Thoracic aorta (tissue), 2 donors: ENCODE data around the gene EHMT1. TPM values are rescaled to one million over a fixed set of nuclear protein-coding genes. Genes with fewer than 3 reads are reported as not detected.

Experiments used
- ATAC-seq: fragments of 150-250 bp; one replicate; pipeline ENCODE4 v1.8.0; 2017; ENCODE audit warnings: low read depth; ENCODE audit not compliant: insufficient number of reproducible peaks, low FRiP score
- DNase-seq: peaks from one replicate; pipeline ENCODE4 v3.0.0-alpha.2; 2020; ENCODE audit warnings: low spot score
- H3K27ac ChIP-seq, 2 donors: fragments of 200-600 bp; sonication (generic); 1 replicate in 1 of 2; 2 replicates in 1 of 2; pipeline ENCODE4 v1.5.1; 2016; ENCODE audit warnings: mild to moderate bottlenecking in 2 of 2, moderate library complexity in 2 of 2
- H3K27me3 ChIP-seq: fragments of 200-600 bp; sonication (generic); replicated peaks from 2 replicates; pipeline ENCODE4 v1.6.0; 2016; ENCODE audit warnings: mild to moderate bottlenecking; ENCODE audit not compliant: insufficient read depth
- H3K36me3 ChIP-seq: fragments of 200-600 bp; sonication (generic); one replicate; pipeline ENCODE4 v1.5.1; 2016
- H3K4me1 ChIP-seq, 2 donors: fragments of 200-600 bp; sonication (generic); 1 replicate in 1 of 2; 2 replicates in 1 of 2; pipeline versions ENCODE4 v1.5.1 to v1.6.0; 2016; ENCODE audit warnings: low read depth in 2 of 2, mild to moderate bottlenecking in 1 of 2; ENCODE audit not compliant: control insufficient read depth in 1 of 2
- H3K4me3 ChIP-seq: fragments of 200-600 bp; sonication (generic); 2 replicates; pipeline ENCODE4 v1.5.1; 2016; ENCODE audit warnings: mild to moderate bottlenecking
- H3K9me3 ChIP-seq: fragments of 200-600 bp; sonication (generic); 2 replicates; pipeline ENCODE4 v1.5.1; 2016
- total RNA-seq, 2 donors: library from RNA; depleted of rRNA; stranded (reverse); fragments of >200 nt; gene quantifications; one replicate each; pipeline versions ENCODE4 v1.1.0 to v1.2.3, GENCODE V29; 2016
- TF ChIP-seq, protein P1 (sequence below): fragments of 200-600 bp; sonication (generic); IDR thresholded peaks from one replicate; pipeline ENCODE4 v1.5.1; 2019; ENCODE audit warnings: antibody characterized with exemption

EHMT1 gene
- total RNA-seq, 2 donors from 2014 or later: 67.6 to 150 TPM

DNA sequence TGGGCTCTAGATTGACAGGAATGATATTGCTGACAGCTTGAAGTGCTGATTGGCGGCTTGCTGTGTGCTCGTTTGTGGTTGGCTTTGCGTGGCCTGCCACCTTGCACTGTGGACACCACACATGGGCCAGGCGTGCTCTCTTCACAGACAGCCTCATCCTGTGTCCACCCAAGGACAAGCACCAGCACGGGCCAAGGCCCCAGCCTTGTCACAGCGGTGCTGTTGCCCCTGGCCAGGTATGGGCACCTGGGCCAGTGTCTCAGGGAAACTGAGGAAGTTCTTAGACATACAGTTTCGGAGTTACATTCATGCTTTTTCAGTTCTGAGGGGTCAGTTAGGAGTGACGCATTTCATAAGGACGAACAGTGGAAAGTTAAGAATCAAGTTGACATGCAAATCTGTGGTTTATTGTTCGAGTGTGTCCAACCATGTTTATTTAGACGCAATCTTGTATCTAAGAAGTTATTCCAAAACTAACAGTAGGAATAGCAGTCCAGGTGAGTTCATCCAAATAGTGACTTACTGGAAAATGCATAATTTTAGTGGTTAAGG is 125.9 kb downstream of the EHMT1 start:
- H3K27ac ChIP-seq: no peak overlapping the region
- no peaks in the 10 kb centered on the region for H3K4me1 ChIP-seq
- ATAC-seq (no peak), DNase-seq (no peak)
- no peaks in the 10 kb centered on the region for H3K27me3 ChIP-seq
- TF ChIP-seq, protein P1, sequence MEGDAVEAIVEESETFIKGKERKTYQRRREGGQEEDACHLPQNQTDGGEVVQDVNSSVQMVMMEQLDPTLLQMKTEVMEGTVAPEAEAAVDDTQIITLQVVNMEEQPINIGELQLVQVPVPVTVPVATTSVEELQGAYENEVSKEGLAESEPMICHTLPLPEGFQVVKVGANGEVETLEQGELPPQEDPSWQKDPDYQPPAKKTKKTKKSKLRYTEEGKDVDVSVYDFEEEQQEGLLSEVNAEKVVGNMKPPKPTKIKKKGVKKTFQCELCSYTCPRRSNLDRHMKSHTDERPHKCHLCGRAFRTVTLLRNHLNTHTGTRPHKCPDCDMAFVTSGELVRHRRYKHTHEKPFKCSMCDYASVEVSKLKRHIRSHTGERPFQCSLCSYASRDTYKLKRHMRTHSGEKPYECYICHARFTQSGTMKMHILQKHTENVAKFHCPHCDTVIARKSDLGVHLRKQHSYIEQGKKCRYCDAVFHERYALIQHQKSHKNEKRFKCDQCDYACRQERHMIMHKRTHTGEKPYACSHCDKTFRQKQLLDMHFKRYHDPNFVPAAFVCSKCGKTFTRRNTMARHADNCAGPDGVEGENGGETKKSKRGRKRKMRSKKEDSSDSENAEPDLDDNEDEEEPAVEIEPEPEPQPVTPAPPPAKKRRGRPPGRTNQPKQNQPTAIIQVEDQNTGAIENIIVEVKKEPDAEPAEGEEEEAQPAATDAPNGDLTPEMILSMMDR: no peak
- H3K36me3 ChIP-seq: peaks cover 23% of the 10 kb centered on the region
- no peaks in the 10 kb centered on the region for H3K9me3 ChIP-seq
- H3K4me3 ChIP-seq: no peak overlapping the region

DNA sequence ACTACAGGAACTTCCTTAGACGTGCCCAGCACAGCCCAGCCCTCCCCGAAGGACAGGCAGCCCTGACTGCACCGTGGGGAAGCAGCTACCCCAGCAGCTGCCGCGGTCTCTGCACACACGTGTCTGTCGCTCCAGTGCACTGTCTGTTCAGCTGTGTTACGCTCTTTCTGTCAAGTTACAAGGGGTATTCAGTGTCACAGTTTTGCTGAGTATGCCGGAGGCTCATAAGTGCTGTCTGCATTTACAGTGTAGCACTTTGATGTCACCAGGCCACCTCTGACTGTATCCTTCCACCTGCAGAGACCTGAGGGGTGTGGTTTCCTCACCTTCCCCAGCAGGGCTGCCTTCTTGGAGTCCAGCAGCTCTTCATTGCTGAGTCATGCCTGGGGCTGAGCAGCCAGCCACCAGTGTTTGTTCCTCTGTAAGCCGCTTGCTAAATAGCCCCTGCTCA is 126.8 kb downstream of the EHMT1 start:
- H3K27me3 ChIP-seq: no peaks in the 10 kb centered on the region
- TF ChIP-seq, protein P1: no peak
- DNase-seq (no peak), ATAC-seq (no peak)
- H3K4me1 ChIP-seq: no peaks in the 10 kb centered on the region
- H3K36me3 ChIP-seq: peaks cover 23% of the 10 kb centered on the region
- no peaks in the 10 kb centered on the region for H3K9me3 ChIP-seq
- H3K4me3 ChIP-seq: no peak overlapping the region
- H3K27ac ChIP-seq: no peak overlapping the region

DNA sequence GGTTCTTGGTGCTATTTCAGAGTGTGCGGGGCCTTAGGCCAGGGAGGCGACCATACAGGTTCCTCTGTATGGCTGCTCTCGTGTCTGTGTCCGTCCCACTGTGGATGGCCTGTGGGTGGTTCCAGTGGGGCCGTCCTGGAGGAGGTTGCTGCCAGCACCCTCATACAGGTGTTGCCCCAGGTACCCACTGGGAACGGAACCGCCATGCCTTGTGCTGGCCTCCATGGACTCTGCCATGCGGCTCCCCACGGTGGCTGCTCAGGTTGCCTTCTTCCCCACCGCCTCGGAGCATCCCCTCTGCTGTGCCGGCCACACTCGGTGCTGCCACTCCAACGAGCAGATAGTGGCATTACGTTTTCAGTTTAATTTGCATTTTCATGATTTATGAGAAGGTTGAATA is 129.5 kb downstream of the EHMT1 start:
- H3K4me1 ChIP-seq: no peaks in the 10 kb centered on the region
- H3K4me3 ChIP-seq: no peak overlapping the region
- no peaks in the 10 kb centered on the region for H3K27me3 ChIP-seq
- TF ChIP-seq, protein P1: no peak
- H3K9me3 ChIP-seq: no peaks in the 10 kb centered on the region
- ATAC-seq (no peak), DNase-seq (no peak)
- no peak overlapping the region for H3K27ac ChIP-seq
- peaks cover 31% of the 10 kb centered on the region for H3K36me3 ChIP-seq

DNA sequence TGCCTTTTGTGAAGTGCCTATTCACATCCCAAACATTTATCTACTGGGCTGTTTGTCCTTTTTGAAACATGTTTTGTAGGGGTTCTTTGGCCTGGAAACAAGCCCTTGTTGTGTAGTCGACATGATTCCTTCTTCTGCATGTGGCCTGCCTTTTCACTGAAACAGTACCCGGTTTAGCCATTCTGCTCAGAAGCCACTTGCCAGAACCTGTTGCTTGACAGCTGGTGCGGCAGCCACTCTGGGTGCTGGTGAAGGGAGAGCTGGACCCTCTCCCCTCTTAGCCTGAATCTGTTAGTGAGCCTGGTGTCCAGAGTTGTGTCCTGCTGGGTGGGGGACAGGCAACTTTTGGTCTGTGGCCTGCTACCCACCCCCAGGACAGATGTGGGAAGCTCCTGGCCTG is 129.9 kb downstream of the EHMT1 start:
- ATAC-seq (no peak), DNase-seq (no peak)
- Histone ChIP-seq H3K9me3 (no peaks in the 10 kb centered on the region), H3K4me3 (no peak overlapping the region), H3K27ac (no peak overlapping the region), H3K4me1 (no peaks in the 10 kb centered on the region), H3K27me3 (no peaks in the 10 kb centered on the region), H3K36me3 (peaks cover 27% of the 10 kb centered on the region)
- TF ChIP-seq, protein P1: no peak

GRCh38 chr9:137749511-137749910 is 130.7 kb downstream of the EHMT1 start:
- DNase-seq (no peak), ATAC-seq (no peak)
- H3K9me3 ChIP-seq: no peaks in the 10 kb centered on the region

More at GRCh38 chr9:137749511-137749910, 130.7 kb downstream of the EHMT1 start:
- no peaks in the 10 kb centered on the region for H3K27me3 ChIP-seq
- H3K4me1 ChIP-seq: no peaks in the 10 kb centered on the region
- H3K4me3 ChIP-seq: no peak overlapping the region
- H3K27ac ChIP-seq: no peak overlapping the region
- TF ChIP-seq, protein P1: no peak
- H3K36me3 ChIP-seq: peaks cover 21% of the 10 kb centered on the region
